ENCODE data around the gene DLG2. TPM values are rescaled to one million over a fixed set of nuclear protein-coding genes. Genes with fewer than 3 reads are reported as not detected.

The DLG2 gene
- total and polyA plus RNA-seq, 4 donors, result 0.30 to 5.5 (median 0.68) TPM

DNA sequence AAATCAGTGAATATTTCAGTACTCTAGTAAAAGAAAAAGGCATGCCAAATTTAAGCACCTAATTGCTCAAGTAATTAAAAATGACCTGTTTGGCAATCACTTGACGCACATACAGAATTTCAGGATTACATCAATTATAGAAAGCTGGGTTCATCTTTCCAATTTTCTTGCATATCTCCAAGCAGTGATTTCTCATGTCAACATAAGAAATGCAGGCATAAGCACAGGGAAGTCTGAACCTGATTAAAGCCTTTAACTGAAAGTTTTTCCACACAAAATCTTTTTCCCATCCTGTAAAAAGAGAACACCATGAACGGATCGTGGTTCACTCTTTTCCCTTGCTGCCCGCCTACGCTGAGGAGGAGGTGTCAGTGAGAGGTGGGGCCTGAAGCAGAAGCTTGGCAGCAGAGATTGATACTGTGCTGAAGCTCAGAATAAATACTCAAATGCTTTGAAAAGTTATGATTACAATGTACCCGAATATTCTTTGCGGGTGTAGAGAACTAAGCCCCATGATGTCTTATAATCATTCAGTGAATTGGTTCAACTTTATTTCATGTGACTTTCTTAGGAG, 1636.9 kb downstream of the DLG2 start:
- H3K4me3 ChIP-seq (ENCODE audit: low read depth in 1 of 3, low read length in 3 of 3), result no peak overlapping the region
- H3K9ac ChIP-seq (ENCODE audit: low read depth in 1 of 2, low read length in 2 of 2), result no peak overlapping the region
- H3K36me3 ChIP-seq (ENCODE audit: control insufficient read depth in 4 of 4, insufficient read depth in 3 of 4, low read depth in 1 of 4, low read length in 3 of 4), result no peaks in the 10 kb centered on the region
- TF ChIP-seq, protein P1, sequence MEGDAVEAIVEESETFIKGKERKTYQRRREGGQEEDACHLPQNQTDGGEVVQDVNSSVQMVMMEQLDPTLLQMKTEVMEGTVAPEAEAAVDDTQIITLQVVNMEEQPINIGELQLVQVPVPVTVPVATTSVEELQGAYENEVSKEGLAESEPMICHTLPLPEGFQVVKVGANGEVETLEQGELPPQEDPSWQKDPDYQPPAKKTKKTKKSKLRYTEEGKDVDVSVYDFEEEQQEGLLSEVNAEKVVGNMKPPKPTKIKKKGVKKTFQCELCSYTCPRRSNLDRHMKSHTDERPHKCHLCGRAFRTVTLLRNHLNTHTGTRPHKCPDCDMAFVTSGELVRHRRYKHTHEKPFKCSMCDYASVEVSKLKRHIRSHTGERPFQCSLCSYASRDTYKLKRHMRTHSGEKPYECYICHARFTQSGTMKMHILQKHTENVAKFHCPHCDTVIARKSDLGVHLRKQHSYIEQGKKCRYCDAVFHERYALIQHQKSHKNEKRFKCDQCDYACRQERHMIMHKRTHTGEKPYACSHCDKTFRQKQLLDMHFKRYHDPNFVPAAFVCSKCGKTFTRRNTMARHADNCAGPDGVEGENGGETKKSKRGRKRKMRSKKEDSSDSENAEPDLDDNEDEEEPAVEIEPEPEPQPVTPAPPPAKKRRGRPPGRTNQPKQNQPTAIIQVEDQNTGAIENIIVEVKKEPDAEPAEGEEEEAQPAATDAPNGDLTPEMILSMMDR (IDR thresholded peaks at IDR 0.05; ENCODE audit: low read depth, low read length, missing input control), result no peak
- TF ChIP-seq FOXA2 (IDR thresholded peaks at IDR 0.05), result no peak
- no peak for TF ChIP-seq EGR1 (IDR thresholded peaks at IDR 0.05; ENCODE audit: low read depth in 2 of 2)
- no peak for TF ChIP-seq SP1 (IDR thresholded peaks at IDR 0.05)
- TF ChIP-seq HNF4G (IDR thresholded peaks at IDR 0.05), result no peak
- TF ChIP-seq, protein P2, sequence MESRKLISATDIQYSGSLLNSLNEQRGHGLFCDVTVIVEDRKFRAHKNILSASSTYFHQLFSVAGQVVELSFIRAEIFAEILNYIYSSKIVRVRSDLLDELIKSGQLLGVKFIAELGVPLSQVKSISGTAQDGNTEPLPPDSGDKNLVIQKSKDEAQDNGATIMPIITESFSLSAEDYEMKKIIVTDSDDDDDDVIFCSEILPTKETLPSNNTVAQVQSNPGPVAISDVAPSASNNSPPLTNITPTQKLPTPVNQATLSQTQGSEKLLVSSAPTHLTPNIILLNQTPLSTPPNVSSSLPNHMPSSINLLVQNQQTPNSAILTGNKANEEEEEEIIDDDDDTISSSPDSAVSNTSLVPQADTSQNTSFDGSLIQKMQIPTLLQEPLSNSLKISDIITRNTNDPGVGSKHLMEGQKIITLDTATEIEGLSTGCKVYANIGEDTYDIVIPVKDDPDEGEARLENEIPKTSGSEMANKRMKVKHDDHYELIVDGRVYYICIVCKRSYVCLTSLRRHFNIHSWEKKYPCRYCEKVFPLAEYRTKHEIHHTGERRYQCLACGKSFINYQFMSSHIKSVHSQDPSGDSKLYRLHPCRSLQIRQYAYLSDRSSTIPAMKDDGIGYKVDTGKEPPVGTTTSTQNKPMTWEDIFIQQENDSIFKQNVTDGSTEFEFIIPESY (IDR thresholded peaks at IDR 0.05), result no peak
- no peak for TF ChIP-seq TAF1 (conservative IDR thresholded peaks at IDR 0.05)
- TF ChIP-seq RAD21 (IDR thresholded peaks at IDR 0.05), result no peak
- TF ChIP-seq, protein P3, sequence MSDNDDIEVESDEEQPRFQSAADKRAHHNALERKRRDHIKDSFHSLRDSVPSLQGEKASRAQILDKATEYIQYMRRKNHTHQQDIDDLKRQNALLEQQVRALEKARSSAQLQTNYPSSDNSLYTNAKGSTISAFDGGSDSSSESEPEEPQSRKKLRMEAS (IDR thresholded peaks at IDR 0.05), result no peak
- TF ChIP-seq HNF4A (conservative IDR thresholded peaks at IDR 0.05), result no peak
- no peak overlapping the region for H3K27ac ChIP-seq (ENCODE audit: low read depth in 1 of 2, low read length in 2 of 2)
- H3K9me3 ChIP-seq (ENCODE audit: control insufficient read depth in 4 of 4, low read length in 3 of 4), result no peaks in the 10 kb centered on the region
- H3K27me3 ChIP-seq (ENCODE audit: control insufficient read depth in 4 of 4, insufficient read depth in 4 of 4, low read length in 3 of 4), result no peaks in the 10 kb centered on the region
- DNase-seq (ENCODE audit: low spot score), result no peak
- 77% methylated on average over 7 of the region's 7 CpGs for WGBS
- no peaks in the 10 kb centered on the region for H3K4me1 ChIP-seq (ENCODE audit: control insufficient read depth in 4 of 4, insufficient read depth in 4 of 4, low read length in 3 of 4)

DNA sequence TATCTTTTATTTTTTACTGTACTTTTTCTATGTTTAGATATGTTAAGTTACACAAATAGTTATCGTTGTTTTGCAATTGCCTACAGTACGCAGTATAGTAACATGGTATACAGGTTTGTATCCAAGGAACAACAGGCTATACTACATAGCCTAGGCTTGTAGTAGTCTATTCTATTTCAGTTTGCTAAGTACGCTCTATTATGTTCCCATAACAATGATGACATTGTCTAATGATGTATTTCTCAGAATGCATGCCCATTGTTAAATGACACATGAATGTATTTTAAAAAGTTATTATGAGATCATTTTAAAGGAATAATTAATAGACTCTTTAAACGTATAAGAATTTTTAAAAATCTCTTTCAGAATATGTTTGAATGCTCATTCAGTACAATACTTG, 1644.3 kb downstream of the DLG2 start:
- H3K9ac ChIP-seq (ENCODE audit: low read depth in 1 of 2, low read length in 2 of 2), result no peak overlapping the region
- 94% methylated on average over 4 of the region's 4 CpGs for WGBS
- H3K4me1 ChIP-seq (ENCODE audit: control insufficient read depth in 4 of 4, insufficient read depth in 4 of 4, low read length in 3 of 4), result peaks cover 0 to 10% (median 1%) of the 10 kb centered on the region in 4 donors
- no peaks in the 10 kb centered on the region for H3K27me3 ChIP-seq (ENCODE audit: control insufficient read depth in 4 of 4, insufficient read depth in 4 of 4, low read length in 3 of 4)
- no peaks in the 10 kb centered on the region for H3K36me3 ChIP-seq (ENCODE audit: control insufficient read depth in 4 of 4, insufficient read depth in 3 of 4, low read depth in 1 of 4, low read length in 3 of 4)
- no peak overlapping the region for H3K27ac ChIP-seq (ENCODE audit: low read depth in 1 of 2, low read length in 2 of 2)
- no peak overlapping the region for H3K4me3 ChIP-seq (ENCODE audit: low read depth in 1 of 3, low read length in 3 of 3)
- no peak for DNase-seq (ENCODE audit: low spot score)
- H3K9me3 ChIP-seq (ENCODE audit: control insufficient read depth in 4 of 4, low read length in 3 of 4), result no peaks in the 10 kb centered on the region
- no peak for TF ChIP-seq HNF4G (IDR thresholded peaks at IDR 0.05)
- no peak for TF ChIP-seq RXRA (IDR thresholded peaks at IDR 0.05)
- TF ChIP-seq, protein P2 (IDR thresholded peaks at IDR 0.05), result no peak

DNA sequence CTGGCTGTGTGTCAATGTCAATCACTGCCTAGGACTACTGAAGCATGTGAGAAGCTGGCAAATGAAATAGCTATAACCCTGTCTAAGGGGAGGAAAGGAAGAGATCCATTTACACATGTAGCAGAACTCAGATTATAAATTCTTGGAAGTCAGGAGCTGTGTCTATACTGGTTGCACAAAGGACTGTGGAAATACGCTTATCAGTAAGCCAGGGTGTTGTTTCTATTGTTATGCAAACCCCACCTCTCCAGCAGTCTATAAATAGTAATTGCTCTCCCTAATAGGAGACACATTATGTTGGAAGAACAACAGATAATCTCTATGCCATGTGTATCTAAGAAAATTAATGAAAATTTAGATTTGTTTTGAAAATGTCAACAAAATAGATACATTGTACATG, 1647.6 kb downstream of the DLG2 start:
- H3K9ac ChIP-seq (ENCODE audit: low read depth in 1 of 2, low read length in 2 of 2), result no peak overlapping the region
- no peak overlapping the region for H3K27ac ChIP-seq (ENCODE audit: low read depth in 1 of 2, low read length in 2 of 2)
- no peaks in the 10 kb centered on the region for H3K9me3 ChIP-seq (ENCODE audit: control insufficient read depth in 4 of 4, low read length in 3 of 4)
- no peaks in the 10 kb centered on the region for H3K27me3 ChIP-seq (ENCODE audit: control insufficient read depth in 4 of 4, insufficient read depth in 4 of 4, low read length in 3 of 4)
- TF ChIP-seq HNF4A (conservative IDR thresholded peaks at IDR 0.05) (no peak), NR2F2 (IDR thresholded peaks at IDR 0.05) (no peak), EGR1 (IDR thresholded peaks at IDR 0.05; ENCODE audit: low read depth in 2 of 2) (no peak), JUND (IDR thresholded peaks at IDR 0.05) (no peak), RXRA (IDR thresholded peaks at IDR 0.05) (no peak), FOXA2 (IDR thresholded peaks at IDR 0.05) (no peak), TAF1 (conservative IDR thresholded peaks at IDR 0.05) (no peak), FOXA1 (IDR thresholded peaks at IDR 0.05) (no peak)
- TF ChIP-seq, protein P4, sequence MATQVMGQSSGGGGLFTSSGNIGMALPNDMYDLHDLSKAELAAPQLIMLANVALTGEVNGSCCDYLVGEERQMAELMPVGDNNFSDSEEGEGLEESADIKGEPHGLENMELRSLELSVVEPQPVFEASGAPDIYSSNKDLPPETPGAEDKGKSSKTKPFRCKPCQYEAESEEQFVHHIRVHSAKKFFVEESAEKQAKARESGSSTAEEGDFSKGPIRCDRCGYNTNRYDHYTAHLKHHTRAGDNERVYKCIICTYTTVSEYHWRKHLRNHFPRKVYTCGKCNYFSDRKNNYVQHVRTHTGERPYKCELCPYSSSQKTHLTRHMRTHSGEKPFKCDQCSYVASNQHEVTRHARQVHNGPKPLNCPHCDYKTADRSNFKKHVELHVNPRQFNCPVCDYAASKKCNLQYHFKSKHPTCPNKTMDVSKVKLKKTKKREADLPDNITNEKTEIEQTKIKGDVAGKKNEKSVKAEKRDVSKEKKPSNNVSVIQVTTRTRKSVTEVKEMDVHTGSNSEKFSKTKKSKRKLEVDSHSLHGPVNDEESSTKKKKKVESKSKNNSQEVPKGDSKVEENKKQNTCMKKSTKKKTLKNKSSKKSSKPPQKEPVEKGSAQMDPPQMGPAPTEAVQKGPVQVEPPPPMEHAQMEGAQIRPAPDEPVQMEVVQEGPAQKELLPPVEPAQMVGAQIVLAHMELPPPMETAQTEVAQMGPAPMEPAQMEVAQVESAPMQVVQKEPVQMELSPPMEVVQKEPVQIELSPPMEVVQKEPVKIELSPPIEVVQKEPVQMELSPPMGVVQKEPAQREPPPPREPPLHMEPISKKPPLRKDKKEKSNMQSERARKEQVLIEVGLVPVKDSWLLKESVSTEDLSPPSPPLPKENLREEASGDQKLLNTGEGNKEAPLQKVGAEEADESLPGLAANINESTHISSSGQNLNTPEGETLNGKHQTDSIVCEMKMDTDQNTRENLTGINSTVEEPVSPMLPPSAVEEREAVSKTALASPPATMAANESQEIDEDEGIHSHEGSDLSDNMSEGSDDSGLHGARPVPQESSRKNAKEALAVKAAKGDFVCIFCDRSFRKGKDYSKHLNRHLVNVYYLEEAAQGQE (IDR thresholded peaks at IDR 0.05), result no peak
- TF ChIP-seq, protein P1 (IDR thresholded peaks at IDR 0.05; ENCODE audit: low read depth, low read length, missing input control), result no peak
- no peaks in the 10 kb centered on the region for H3K36me3 ChIP-seq (ENCODE audit: control insufficient read depth in 4 of 4, insufficient read depth in 3 of 4, low read depth in 1 of 4, low read length in 3 of 4)
- H3K4me1 ChIP-seq (ENCODE audit: control insufficient read depth in 4 of 4, insufficient read depth in 4 of 4, low read length in 3 of 4), result peaks cover 0 to 10% (median 1%) of the 10 kb centered on the region in 4 donors
- DNase-seq (ENCODE audit: low spot score), result no peak
- H3K4me3 ChIP-seq (ENCODE audit: low read depth in 1 of 3, low read length in 3 of 3), result no peak overlapping the region
- WGBS, result 85% methylated on average over 1 of the region's 1 CpG
